Measurements from ENCODE around the gene NLRP9.

NLRP9 gene

GRCh38 chr19:55704494-55705245 is 33.5 kb downstream of the NLRP9 start:
- Histone ChIP-seq H3K9me3 (ENCODE audit: control insufficient read depth in 1 of 2, low read length in 2 of 2) (no peaks in the 10 kb centered on the region), H3K4me3 (ENCODE audit: low read depth in 1 of 2, low read length in 2 of 2) (no peak overlapping the region), H3K27ac (ENCODE audit: low read depth, low read length) (no peak overlapping the region), H3K36me3 (ENCODE audit: control insufficient read depth in 1 of 2, insufficient read depth in 2 of 2, low read length in 2 of 2) (peaks cover 11 to 17% of the 10 kb centered on the region in 2 donors), H3K27me3 (ENCODE audit: control insufficient read depth in 1 of 2, insufficient read depth in 2 of 2, low read length in 2 of 2) (no peaks in the 10 kb centered on the region), H3K9ac (ENCODE audit: low read depth in 1 of 2, low read length in 2 of 2) (no peak overlapping the region), H3K4me1 (ENCODE audit: control insufficient read depth in 1 of 2, insufficient read depth in 2 of 2, low read length in 2 of 2) (peaks cover 12 to 14% of the 10 kb centered on the region in 2 donors)

- Histone ChIP-seq H3K9me3 (ENCODE audit: control insufficient read depth in 1 of 2, low read length in 2 of 2) (no peaks in the 10 kb centered on the region), H3K36me3 (ENCODE audit: control insufficient read depth in 1 of 2, insufficient read depth in 2 of 2, low read length in 2 of 2) (peaks cover 11 to 22% of the 10 kb centered on the region in 2 donors), H3K4me1 (ENCODE audit: control insufficient read depth in 1 of 2, insufficient read depth in 2 of 2, low read length in 2 of 2) (peaks cover 12 to 14% of the 10 kb centered on the region in 2 donors), H3K4me3 (ENCODE audit: low read depth in 1 of 2, low read length in 2 of 2) (no peak overlapping the region), H3K9ac (ENCODE audit: low read depth in 1 of 2, low read length in 2 of 2) (no peak overlapping the region), H3K27ac (ENCODE audit: low read depth, low read length) (no peak overlapping the region), H3K27me3 (ENCODE audit: control insufficient read depth in 1 of 2, insufficient read depth in 2 of 2, low read length in 2 of 2) (no peaks in the 10 kb centered on the region)
Observed at GRCh38 chr19:55703790-55704215, 34.4 kb downstream of the NLRP9 start.

- H3K27me3 ChIP-seq (ENCODE audit: control insufficient read depth in 1 of 2, insufficient read depth in 2 of 2, low read length in 2 of 2), result no peaks in the 10 kb centered on the region
- H3K4me3 ChIP-seq (ENCODE audit: low read depth in 1 of 2, low read length in 2 of 2), result no peak overlapping the region
- H3K27ac ChIP-seq (ENCODE audit: low read depth, low read length), result no peak overlapping the region
- peaks cover 16 to 34% of the 10 kb centered on the region in 2 donors for H3K36me3 ChIP-seq (ENCODE audit: control insufficient read depth in 1 of 2, insufficient read depth in 2 of 2, low read length in 2 of 2)
- no peak overlapping the region for H3K9ac ChIP-seq (ENCODE audit: low read depth in 1 of 2, low read length in 2 of 2)
- peaks cover 12 to 14% of the 10 kb centered on the region in 2 donors for H3K4me1 ChIP-seq (ENCODE audit: control insufficient read depth in 1 of 2, insufficient read depth in 2 of 2, low read length in 2 of 2)
- no peaks in the 10 kb centered on the region for H3K9me3 ChIP-seq (ENCODE audit: control insufficient read depth in 1 of 2, low read length in 2 of 2)
Observed at GRCh38 chr19:55702131-55702627, 36.0 kb downstream of the NLRP9 start.

GRCh38 chr19:55700813-55701212 is 37.4 kb downstream of the NLRP9 start:
- H3K9me3 ChIP-seq (ENCODE audit: control insufficient read depth in 1 of 2, low read length in 2 of 2), result no peaks in the 10 kb centered on the region
- no peak overlapping the region for H3K27ac ChIP-seq (ENCODE audit: low read depth, low read length)
- H3K4me1 ChIP-seq (ENCODE audit: control insufficient read depth in 1 of 2, insufficient read depth in 2 of 2, low read length in 2 of 2), result peaks cover 12 to 14% of the 10 kb centered on the region in 2 donors
- H3K4me3 ChIP-seq (ENCODE audit: low read depth in 1 of 2, low read length in 2 of 2), result no peak overlapping the region
- no peaks in the 10 kb centered on the region for H3K27me3 ChIP-seq (ENCODE audit: control insufficient read depth in 1 of 2, insufficient read depth in 2 of 2, low read length in 2 of 2)
- no peak overlapping the region for H3K9ac ChIP-seq (ENCODE audit: low read depth in 1 of 2, low read length in 2 of 2)
- H3K36me3 ChIP-seq (ENCODE audit: control insufficient read depth in 1 of 2, insufficient read depth in 2 of 2, low read length in 2 of 2), result peaks cover 30 to 48% of the 10 kb centered on the region in 2 donors

GRCh38 chr19:55699221-55699620 is 39.0 kb downstream of the NLRP9 start:
- Histone ChIP-seq H3K27ac (ENCODE audit: low read depth, low read length) (no peak overlapping the region), H3K27me3 (ENCODE audit: control insufficient read depth in 1 of 2, insufficient read depth in 2 of 2, low read length in 2 of 2) (no peaks in the 10 kb centered on the region), H3K9ac (ENCODE audit: low read depth in 1 of 2, low read length in 2 of 2) (no peak overlapping the region), H3K36me3 (ENCODE audit: control insufficient read depth in 1 of 2, insufficient read depth in 2 of 2, low read length in 2 of 2) (peaks cover 24 to 53% of the 10 kb centered on the region in 2 donors), H3K4me3 (ENCODE audit: low read depth in 1 of 2, low read length in 2 of 2) (no peak overlapping the region), H3K4me1 (ENCODE audit: control insufficient read depth in 1 of 2, insufficient read depth in 2 of 2, low read length in 2 of 2) (peaks cover 12 to 14% of the 10 kb centered on the region in 2 donors), H3K9me3 (ENCODE audit: control insufficient read depth in 1 of 2, low read length in 2 of 2) (no peaks in the 10 kb centered on the region)

GRCh38 chr19:55698256-55698655 is 39.9 kb downstream of the NLRP9 start:
- H3K36me3 ChIP-seq (ENCODE audit: control insufficient read depth in 1 of 2, insufficient read depth in 2 of 2, low read length in 2 of 2), result peaks cover 31 to 63% of the 10 kb centered on the region in 2 donors
- peaks cover 12 to 14% of the 10 kb centered on the region in 2 donors for H3K4me1 ChIP-seq (ENCODE audit: control insufficient read depth in 1 of 2, insufficient read depth in 2 of 2, low read length in 2 of 2)
- no peaks in the 10 kb centered on the region for H3K27me3 ChIP-seq (ENCODE audit: control insufficient read depth in 1 of 2, insufficient read depth in 2 of 2, low read length in 2 of 2)
- H3K9me3 ChIP-seq (ENCODE audit: control insufficient read depth in 1 of 2, low read length in 2 of 2), result no peaks in the 10 kb centered on the region
- no peak overlapping the region for H3K9ac ChIP-seq (ENCODE audit: low read depth in 1 of 2, low read length in 2 of 2)
- H3K4me3 ChIP-seq (ENCODE audit: low read depth in 1 of 2, low read length in 2 of 2), result no peak overlapping the region
- H3K27ac ChIP-seq (ENCODE audit: low read depth, low read length), result no peak overlapping the region

- Histone ChIP-seq H3K36me3 (ENCODE audit: control insufficient read depth in 1 of 2, insufficient read depth in 2 of 2, low read length in 2 of 2) (peaks cover 36 to 68% of the 10 kb centered on the region in 2 donors), H3K27me3 (ENCODE audit: control insufficient read depth in 1 of 2, insufficient read depth in 2 of 2, low read length in 2 of 2) (no peaks in the 10 kb centered on the region), H3K27ac (ENCODE audit: low read depth, low read length) (no peak overlapping the region), H3K9me3 (ENCODE audit: control insufficient read depth in 1 of 2, low read length in 2 of 2) (no peaks in the 10 kb centered on the region), H3K4me1 (ENCODE audit: control insufficient read depth in 1 of 2, insufficient read depth in 2 of 2, low read length in 2 of 2) (peaks cover 10 to 12% of the 10 kb centered on the region in 2 donors), H3K4me3 (ENCODE audit: low read depth in 1 of 2, low read length in 2 of 2) (no peak overlapping the region), H3K9ac (ENCODE audit: low read depth in 1 of 2, low read length in 2 of 2) (no peak overlapping the region)
Observed at GRCh38 chr19:55697698-55698097, 40.5 kb downstream of the NLRP9 start.

GRCh38 chr19:55697069-55697440 is 41.1 kb downstream of the NLRP9 start:
- Histone ChIP-seq H3K27ac (ENCODE audit: low read depth, low read length) (no peak overlapping the region), H3K9ac (ENCODE audit: low read depth in 1 of 2, low read length in 2 of 2) (no peak overlapping the region), H3K27me3 (ENCODE audit: control insufficient read depth in 1 of 2, insufficient read depth in 2 of 2, low read length in 2 of 2) (no peaks in the 10 kb centered on the region), H3K4me1 (ENCODE audit: control insufficient read depth in 1 of 2, insufficient read depth in 2 of 2, low read length in 2 of 2) (peaks cover 6 to 8% of the 10 kb centered on the region in 2 donors), H3K4me3 (ENCODE audit: low read depth in 1 of 2, low read length in 2 of 2) (no peak overlapping the region), H3K36me3 (ENCODE audit: control insufficient read depth in 1 of 2, insufficient read depth in 2 of 2, low read length in 2 of 2) (peaks cover 39 to 73% of the 10 kb centered on the region in 2 donors), H3K9me3 (ENCODE audit: control insufficient read depth in 1 of 2, low read length in 2 of 2) (no peaks in the 10 kb centered on the region)

- no peak overlapping the region for H3K9ac ChIP-seq (ENCODE audit: low read depth in 1 of 2, low read length in 2 of 2)
- no peaks in the 10 kb centered on the region for H3K27me3 ChIP-seq (ENCODE audit: control insufficient read depth in 1 of 2, insufficient read depth in 2 of 2, low read length in 2 of 2)
- peaks cover 39 to 78% of the 10 kb centered on the region in 2 donors for H3K36me3 ChIP-seq (ENCODE audit: control insufficient read depth in 1 of 2, insufficient read depth in 2 of 2, low read length in 2 of 2)
- peaks cover 2% of the 10 kb centered on the region in 2 donors for H3K4me1 ChIP-seq (ENCODE audit: control insufficient read depth in 1 of 2, insufficient read depth in 2 of 2, low read length in 2 of 2)
- no peaks in the 10 kb centered on the region for H3K9me3 ChIP-seq (ENCODE audit: control insufficient read depth in 1 of 2, low read length in 2 of 2)
- H3K27ac ChIP-seq (ENCODE audit: low read depth, low read length), result no peak overlapping the region
- no peak overlapping the region for H3K4me3 ChIP-seq (ENCODE audit: low read depth in 1 of 2, low read length in 2 of 2)
Observed at GRCh38 chr19:55696301-55697068, 41.7 kb downstream of the NLRP9 start.
